HL-60 (cell line): Measurements from ENCODE around the gene VWA5B2.

Source experiments
- CTCF ChIP-seq: IDR thresholded peaks from one replicate; pipeline ENCODE4 v1.5.1; 2011; ENCODE audit warnings: low read length, control low read depth, inconsistent platforms; ENCODE audit not compliant: insufficient read depth
- POLR2AphosphoS5 ChIP-seq: IDR thresholded peaks from 2 replicates; pipeline ENCODE4 v1.6.1; 2012; ENCODE audit warnings: low read depth

DNA sequence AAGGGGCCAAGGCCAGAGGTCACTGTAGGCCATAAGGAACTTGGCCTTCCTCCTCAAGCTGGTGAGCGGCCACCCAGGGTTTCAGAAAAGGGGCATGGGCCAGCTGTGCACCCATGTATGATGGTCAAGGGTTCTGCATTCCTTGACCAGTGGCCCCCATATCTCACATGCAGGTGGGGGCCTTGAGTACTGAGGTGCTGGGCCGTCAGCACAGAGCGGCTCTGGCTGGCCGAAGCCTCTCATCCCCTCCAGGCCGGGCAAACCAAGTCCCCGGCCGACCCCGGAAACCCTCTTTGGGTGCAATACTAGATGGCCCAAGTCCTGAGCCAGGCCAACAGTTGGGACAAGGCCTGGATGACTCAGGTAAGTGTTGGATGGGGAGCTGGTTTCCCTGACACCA, 9.8 kb downstream of the VWA5B2 start:
- TF ChIP-seq CTCF (no peak), POLR2AphosphoS5 (no peak)
